WTC11 (cell line): ENCODE data around the gene KLRF1.

Experiments
- CREB1 ChIP-seq: sonication (generic); formaldehyde crosslinking; IDR thresholded peaks from 2 replicates; pipeline ENCODE4 v1.8.0; 2023; ENCODE audit warnings: mild to moderate bottlenecking, missing genetic modification reagents
- CREM ChIP-seq: sonication (generic); formaldehyde crosslinking; IDR thresholded peaks from 2 replicates; pipeline ENCODE4 v1.8.1; 2022; ENCODE audit warnings: mild to moderate bottlenecking, missing genetic modification reagents, moderate library complexity
- FOXJ3 ChIP-seq: sonication (generic); formaldehyde crosslinking; IDR thresholded peaks from 2 replicates; pipeline ENCODE4 v1.9.0; 2021; ENCODE audit warnings: missing genetic modification reagents, mild to moderate bottlenecking, borderline replicate concordance
- NR2C2 ChIP-seq: sonication (generic); formaldehyde crosslinking; IDR thresholded peaks from 2 replicates; pipeline ENCODE4 v1.8.0; 2022; ENCODE audit warnings: mild to moderate bottlenecking, missing genetic modification reagents
- SP1 ChIP-seq: sonication (generic); formaldehyde crosslinking; conservative IDR thresholded peaks from 2 replicates; pipeline ENCODE4 v1.8.1; 2022; ENCODE audit warnings: missing genetic modification reagents
- ZNF121 ChIP-seq: sonication (generic); formaldehyde crosslinking; IDR thresholded peaks from 2 replicates; pipeline ENCODE4 v1.8.0; 2023; ENCODE audit warnings: missing genetic modification reagents
- ZNF317 ChIP-seq: sonication (generic); formaldehyde crosslinking; IDR thresholded peaks from 2 replicates; pipeline ENCODE4 v1.8.1; 2023; ENCODE audit warnings: low read depth, mild to moderate bottlenecking, moderate library complexity, missing genetic modification reagents, borderline replicate concordance
- TF ChIP-seq, protein P1 (sequence below): sonication (generic); formaldehyde crosslinking; IDR thresholded peaks from 2 replicates; pipeline ENCODE4 v1.8.1; 2023; ENCODE audit warnings: mild to moderate bottlenecking, missing genetic modification reagents, borderline replicate concordance
- TF ChIP-seq, protein P2 (sequence below): fragments of 200-600 bp; IDR thresholded peaks from 2 replicates; pipeline ENCODE4 v1.8.0; 2022; ENCODE audit warnings: antibody characterized with exemption

DNA sequence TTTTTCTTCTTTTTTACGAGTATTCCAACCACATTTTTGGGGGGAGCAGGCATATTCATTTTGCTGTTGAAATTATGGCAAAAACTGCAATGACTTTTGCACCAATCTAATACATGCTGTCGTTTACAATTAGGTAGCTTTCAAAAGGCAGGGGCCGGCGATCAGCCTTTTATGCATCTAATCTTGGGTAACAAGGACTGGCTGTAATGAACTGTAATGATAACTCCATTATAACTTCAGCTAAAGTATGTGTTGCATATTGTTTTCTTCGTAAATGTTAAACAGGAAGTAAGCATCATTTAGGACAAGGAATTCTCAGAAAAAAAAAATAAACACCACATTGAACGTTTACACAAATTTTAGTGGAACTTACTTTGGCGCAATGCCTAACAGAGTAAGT, 30.3 kb upstream of the KLRF1 start:
- no peak for TF ChIP-seq SP1
- TF ChIP-seq, protein P1, sequence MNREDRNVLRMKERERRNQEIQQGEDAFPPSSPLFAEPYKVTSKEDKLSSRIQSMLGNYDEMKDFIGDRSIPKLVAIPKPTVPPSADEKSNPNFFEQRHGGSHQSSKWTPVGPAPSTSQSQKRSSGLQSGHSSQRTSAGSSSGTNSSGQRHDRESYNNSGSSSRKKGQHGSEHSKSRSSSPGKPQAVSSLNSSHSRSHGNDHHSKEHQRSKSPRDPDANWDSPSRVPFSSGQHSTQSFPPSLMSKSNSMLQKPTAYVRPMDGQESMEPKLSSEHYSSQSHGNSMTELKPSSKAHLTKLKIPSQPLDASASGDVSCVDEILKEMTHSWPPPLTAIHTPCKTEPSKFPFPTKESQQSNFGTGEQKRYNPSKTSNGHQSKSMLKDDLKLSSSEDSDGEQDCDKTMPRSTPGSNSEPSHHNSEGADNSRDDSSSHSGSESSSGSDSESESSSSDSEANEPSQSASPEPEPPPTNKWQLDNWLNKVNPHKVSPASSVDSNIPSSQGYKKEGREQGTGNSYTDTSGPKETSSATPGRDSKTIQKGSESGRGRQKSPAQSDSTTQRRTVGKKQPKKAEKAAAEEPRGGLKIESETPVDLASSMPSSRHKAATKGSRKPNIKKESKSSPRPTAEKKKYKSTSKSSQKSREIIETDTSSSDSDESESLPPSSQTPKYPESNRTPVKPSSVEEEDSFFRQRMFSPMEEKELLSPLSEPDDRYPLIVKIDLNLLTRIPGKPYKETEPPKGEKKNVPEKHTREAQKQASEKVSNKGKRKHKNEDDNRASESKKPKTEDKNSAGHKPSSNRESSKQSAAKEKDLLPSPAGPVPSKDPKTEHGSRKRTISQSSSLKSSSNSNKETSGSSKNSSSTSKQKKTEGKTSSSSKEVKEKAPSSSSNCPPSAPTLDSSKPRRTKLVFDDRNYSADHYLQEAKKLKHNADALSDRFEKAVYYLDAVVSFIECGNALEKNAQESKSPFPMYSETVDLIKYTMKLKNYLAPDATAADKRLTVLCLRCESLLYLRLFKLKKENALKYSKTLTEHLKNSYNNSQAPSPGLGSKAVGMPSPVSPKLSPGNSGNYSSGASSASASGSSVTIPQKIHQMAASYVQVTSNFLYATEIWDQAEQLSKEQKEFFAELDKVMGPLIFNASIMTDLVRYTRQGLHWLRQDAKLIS (CRISPR knock-in tag): no peak
- no peak for TF ChIP-seq NR2C2
- TF ChIP-seq, protein P2, sequence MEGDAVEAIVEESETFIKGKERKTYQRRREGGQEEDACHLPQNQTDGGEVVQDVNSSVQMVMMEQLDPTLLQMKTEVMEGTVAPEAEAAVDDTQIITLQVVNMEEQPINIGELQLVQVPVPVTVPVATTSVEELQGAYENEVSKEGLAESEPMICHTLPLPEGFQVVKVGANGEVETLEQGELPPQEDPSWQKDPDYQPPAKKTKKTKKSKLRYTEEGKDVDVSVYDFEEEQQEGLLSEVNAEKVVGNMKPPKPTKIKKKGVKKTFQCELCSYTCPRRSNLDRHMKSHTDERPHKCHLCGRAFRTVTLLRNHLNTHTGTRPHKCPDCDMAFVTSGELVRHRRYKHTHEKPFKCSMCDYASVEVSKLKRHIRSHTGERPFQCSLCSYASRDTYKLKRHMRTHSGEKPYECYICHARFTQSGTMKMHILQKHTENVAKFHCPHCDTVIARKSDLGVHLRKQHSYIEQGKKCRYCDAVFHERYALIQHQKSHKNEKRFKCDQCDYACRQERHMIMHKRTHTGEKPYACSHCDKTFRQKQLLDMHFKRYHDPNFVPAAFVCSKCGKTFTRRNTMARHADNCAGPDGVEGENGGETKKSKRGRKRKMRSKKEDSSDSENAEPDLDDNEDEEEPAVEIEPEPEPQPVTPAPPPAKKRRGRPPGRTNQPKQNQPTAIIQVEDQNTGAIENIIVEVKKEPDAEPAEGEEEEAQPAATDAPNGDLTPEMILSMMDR: no peak
- no peak for TF ChIP-seq CREB1 (CRISPR knock-in tag)
- TF ChIP-seq FOXJ3 (CRISPR knock-in tag): no peak
- no peak for TF ChIP-seq CREM (CRISPR knock-in tag)
- no peak for TF ChIP-seq ZNF317 (CRISPR knock-in tag)
- no peak for TF ChIP-seq ZNF121 (CRISPR knock-in tag)
